PC-3 (cell line): ENCODE measurements around the gene ROBO3.
A peak's percentile ranks its signal among the peaks of the same experiment; 100 is the strongest.

Experiments
- CTCF ChIP-seq: fragments of 300-600 bp; sonication (generic); conservative IDR thresholded peaks from 2 replicates; pipeline ENCODE4 v1.5.1; 2017; ENCODE audit warnings: antibody characterized with exemption, low read depth, mild to moderate bottlenecking, low read length
- EZH2phosphoT487 ChIP-seq: fragments of 300-600 bp; sonication (generic); IDR thresholded peaks from 2 replicates; pipeline ENCODE4 v1.6.1; 2018; ENCODE audit warnings: mild to moderate bottlenecking, antibody characterized with exemption, low read length, borderline replicate concordance

DNA sequence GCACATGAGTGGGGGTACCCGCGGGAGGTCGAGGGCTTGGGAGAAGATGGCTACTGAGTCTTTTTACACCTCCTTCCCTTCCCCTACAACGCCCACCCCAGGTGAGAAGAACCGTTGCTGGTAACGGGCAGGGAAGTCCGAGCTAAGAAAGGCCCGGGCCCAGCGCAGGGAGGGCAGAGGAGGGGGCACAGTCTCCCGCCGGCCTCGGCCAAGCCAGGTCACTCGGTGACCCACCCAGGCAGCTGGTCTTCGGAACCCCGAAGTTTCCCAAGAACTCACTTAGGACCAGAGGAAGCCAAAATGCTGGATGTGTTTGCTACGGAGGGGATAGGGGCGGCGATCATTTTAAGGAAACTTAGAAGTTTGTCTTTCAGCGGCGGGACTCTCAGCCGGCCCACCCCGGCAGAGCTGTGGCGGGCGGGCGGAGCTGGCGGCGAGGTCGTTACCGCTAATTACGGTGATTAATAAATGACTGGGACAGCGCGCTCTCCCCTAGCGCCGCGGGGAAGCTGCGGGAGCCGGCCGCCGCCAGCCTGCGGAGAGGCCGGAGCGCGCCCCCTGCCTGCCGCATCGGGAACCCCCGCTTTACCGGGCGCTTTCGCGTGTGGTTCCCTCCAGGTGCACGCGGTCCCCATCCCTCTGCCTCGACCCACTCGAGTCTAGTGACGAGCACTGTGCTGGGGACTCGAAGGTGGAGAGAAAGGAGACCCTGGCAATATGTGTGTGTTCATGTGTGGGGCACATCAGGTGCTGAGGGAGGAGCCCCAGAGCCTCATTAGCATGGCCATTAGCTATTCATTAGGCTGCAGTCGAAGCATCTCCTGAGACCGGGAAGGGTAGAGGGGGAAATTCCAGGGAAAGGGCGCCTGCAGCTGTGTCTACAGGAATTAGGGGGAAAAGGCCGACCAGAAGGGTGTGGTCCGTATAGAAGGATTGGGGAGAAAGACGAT, 945 bp downstream of the ROBO3 start:
- TF ChIP-seq CTCF = peak; percentile 74
- peak; percentile 52; the same call in 1 of the 2 replicates for TF ChIP-seq EZH2phosphoT487
